Measurements from ENCODE around the gene VAV2. TPM values are rescaled to one million over a fixed set of nuclear protein-coding genes. Genes with fewer than 3 reads are reported as not detected.
"Not testable (repeated sequence)": the region's sequence is repeated elsewhere in the genome, so short reads cannot be mapped to it uniquely, and the experiment has no call there.

Gene VAV2
- total RNA-seq, 1 donor from 2014 or later: 52.0 TPM

DNA sequence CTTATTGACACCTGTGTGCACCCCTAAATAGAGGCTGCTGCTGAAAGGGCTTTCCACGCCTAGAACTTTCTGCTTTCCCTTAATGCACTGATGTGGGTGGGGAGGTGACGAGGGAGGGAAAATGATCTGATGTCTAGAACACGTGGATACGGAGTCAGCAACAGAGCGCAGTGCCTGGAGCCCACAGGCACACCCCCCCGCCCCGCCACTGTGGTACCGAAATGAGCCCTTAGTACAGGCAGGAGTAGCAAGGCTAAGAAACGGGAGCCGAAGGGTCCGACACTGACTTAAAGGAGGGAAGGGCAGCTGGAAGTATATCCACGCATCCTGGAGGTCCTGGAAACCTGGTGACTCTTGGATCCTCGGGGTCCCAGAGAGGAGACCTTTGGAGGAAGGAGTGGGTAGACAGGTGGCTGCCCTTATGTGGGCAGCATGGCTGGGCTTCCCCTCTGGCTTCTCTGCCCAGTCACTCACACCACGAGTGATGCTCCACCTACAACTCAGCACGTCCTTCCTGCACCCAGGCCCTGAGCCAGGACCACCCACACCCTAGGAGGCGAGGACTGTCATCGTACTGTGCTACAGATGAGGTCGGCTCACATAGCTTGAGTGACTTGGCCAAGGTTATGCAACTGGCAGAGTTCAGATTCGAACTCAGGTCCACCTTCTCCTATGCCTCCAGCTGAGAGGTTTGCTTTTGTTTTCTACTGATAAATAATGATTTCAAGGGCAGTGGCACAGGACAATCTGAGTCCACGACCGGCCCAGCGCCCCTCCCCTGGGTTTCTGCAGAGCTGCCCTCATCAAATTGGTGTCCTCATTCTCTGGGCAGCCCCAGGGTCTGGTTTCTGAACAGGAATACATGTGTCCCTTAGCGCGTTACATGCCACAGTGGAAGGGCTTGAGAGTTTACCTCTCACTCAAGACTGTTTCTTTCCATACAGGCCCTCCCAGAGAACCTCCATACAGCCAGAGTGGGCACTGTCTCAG, 4.7 kb upstream of the VAV2 start:
- DNase-seq (ENCODE audit: low read depth): no peak

DNA sequence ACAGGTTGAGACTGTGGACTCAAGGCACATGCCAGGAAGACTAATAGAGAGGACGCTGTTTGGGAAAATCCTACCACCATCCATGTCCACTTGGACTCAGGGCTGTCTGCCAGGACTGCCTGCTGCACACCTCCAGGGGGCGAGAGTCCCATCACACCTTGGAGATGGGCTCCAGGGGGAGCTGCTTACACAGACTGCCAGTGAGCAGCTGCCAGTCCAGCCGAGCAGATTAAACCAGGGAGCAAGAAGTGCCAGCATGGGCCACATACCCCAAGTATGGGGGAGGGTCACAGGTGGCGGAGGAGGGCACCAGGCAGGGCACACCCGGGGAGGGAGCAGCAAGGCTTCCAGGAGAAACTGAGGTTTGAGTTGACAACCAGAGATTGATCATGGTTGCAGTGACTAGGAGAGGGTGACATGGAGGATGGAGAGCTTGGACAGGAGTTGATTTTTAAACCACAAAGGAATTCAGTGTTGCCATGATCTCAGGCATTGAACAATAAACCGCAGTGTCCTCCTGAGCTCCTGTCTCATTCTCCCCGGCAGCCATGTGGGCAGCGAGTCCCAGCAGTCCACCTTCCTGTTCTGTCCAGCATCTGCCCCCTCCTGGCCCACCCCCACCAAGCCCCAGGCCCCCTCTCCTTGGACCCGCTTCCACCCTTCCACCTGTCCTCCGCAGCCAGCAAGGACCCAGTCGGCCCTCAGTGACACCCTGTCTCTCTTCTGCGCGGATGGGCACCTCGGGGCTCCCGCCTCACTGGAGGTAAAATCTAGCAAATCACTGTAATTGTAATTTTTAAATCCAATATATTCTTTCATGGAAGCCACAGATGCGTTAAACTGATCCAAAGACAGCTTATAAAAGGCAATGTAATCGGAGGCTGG, 3.1 kb upstream of the VAV2 start:
- peak; percentile 63 for DNase-seq (ENCODE audit: low read depth)

GRCh38 chr9:133994353-133995011, 2.4 kb upstream of the VAV2 start:
- no peak for DNase-seq (ENCODE audit: low read depth)

DNA sequence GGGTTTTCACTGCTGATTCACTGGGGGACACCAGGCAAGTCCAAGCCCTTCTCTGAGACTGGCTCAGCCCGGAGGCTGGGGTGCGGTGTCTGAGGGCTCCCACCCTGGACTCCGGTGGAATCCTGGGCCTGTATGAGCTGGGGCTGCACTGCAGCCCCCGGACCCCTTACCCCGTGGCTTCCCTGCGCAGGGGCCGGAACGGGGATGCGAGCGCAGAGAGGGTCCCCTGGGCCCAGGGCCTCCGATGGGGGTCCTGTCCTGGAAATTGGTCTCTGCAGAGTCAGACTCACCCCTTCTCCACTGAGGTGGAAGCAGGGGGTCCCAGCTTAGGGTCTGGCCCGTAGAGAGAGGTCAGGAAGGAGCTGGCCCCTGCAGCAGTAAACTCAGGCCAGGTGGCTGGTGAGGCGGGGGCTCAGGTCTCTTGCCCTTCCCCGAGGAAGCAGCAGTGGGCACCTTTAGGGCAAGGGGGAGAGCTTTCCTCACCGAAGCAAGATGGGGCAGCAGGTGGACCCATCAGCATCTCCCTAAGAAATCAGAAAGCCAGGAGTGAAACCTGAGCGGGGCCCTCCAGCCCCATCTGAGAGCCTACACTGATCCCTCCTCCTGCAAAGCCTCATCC, 1.6 kb upstream of the VAV2 start:
- no peak for DNase-seq (ENCODE audit: low read depth)

GRCh38 chr9:133992780-133993634, 883 bp upstream of the VAV2 start:
- peak; percentile 72 for DNase-seq (ENCODE audit: low read depth)

DNA sequence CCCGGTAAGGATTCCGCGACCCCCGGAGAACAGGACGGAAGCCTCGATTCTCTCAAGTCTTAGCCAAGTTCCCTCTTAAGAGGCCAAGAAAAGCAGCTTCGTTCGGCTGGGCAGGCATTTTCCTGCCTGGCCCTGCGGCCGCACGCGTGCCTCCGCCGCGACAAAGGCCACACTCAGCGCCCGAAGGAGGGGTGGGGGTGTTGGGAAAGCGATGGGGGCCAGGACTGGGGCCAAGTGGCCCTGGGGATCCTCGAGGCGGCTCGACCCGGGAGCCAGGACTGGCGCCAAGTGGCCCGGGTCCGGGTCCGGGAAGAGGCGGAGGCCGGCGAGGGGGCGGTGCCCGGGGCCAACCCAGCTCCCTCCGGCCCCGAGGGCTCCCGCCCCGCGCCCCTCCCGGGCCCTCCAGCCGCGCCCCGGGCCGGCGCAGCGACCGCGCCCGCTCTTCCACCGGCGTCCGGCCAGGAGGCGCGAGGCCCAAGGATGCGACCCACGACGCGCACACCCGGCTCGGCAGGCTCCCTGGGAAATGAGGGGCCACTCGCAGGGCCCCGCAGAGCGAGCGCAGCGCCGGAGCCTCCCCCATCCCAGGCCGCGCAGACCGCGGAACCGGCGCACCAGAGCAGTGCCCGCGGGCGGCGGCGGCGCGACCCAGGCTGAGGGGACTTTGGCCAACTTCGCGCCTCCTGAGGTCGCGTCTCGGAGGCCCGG, 756 bp downstream of the VAV2 start:
- DNase-seq (ENCODE audit: low read depth): no peak

GRCh38 chr9:133990366-133991213, 1.5 kb downstream of the VAV2 start:
- peak; percentile 96 for DNase-seq (ENCODE audit: low read depth)

- no peak for DNase-seq (ENCODE audit: low read depth)
Observed at GRCh38 chr9:133989625-133990365, 2.3 kb downstream of the VAV2 start.

DNA sequence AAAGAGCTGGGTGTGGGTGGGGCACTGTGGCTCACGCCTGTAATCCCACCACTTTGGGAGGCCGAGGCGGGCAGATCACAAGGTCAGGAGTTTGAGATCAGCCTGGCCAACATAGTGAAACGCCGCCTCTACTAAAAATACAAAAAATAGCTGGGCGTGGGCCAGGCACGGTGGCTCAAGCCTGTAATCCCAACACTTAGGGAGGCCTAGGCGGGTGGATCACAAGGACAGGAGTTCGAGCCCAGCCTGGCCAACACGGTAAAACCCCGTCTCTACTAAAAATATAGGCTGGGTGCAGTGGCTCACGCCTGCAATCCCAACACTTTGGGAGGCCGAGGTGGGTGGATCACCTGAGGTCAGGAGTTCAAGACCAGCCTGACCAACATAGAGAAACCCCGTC, 3.4 kb downstream of the VAV2 start:
- DNase-seq (ENCODE audit: low read depth): not testable (repeated sequence)

DNA sequence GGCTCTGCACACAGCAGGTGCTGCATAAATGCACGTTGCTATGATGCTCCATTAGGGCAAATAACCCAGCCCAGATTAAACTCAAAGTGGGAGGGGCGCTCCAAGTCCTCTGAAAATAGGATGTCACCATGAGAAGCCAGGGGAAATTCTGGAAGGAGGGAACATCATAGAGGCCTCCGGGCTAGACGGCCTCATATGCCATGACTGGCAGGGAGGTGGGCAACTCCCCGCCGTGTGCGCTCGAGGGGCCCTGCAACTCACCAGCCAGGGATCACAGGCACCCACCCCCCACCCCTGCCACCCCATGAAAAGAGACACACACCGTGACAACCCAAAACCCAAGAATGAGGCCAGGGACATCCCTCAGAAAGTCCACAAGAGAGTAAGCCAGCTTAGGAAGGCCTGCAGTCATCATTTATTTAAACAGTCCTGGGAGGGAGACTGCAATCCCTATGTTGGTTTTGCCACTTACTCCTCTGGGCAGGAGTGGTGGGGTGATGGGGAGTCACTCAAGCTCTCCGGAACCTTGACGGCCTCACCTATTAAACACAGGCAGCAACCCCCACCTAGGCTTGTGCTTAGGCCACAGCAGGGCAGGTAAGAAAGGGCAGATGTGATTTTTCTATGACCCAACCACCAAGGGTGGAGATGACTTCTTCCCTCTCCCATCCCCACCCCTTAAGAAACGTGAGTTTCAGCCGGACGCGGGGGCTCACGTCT, 4.0 kb downstream of the VAV2 start:
- no peak for DNase-seq (ENCODE audit: low read depth)

GRCh38 chr9:133987446-133987788, 4.7 kb downstream of the VAV2 start:
- no peak for DNase-seq (ENCODE audit: low read depth)

- no peak for DNase-seq (ENCODE audit: low read depth)
Observed at GRCh38 chr9:133986774-133987445, 5.2 kb downstream of the VAV2 start.

- no peak for DNase-seq (ENCODE audit: low read depth)
Observed at GRCh38 chr9:133986061-133986460, 6.1 kb downstream of the VAV2 start.

- DNase-seq (ENCODE audit: low read depth): no peak
Observed at GRCh38 chr9:133982971-133983720, 9.0 kb downstream of the VAV2 start.

GRCh38 chr9:133981958-133982681, 10.0 kb downstream of the VAV2 start:
- no peak for DNase-seq (ENCODE audit: low read depth)

DNA sequence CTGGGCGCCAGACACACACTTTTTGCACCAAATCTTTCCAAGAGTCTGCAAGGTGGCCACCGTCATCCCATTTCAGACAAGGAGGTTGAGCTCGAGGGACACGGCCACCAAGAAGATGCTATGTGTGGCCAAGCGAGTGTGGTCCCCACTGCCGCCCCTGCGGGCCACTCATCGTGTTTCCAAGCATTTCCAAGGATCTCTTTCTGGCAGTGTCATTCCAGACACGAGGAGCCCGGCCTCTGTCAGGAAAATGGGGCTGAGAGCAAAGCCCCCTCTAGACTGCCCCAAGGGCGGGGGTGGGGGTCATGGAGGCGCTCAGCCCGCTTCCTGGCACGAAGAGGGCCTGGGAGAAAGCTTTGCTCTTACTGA, 10.6 kb downstream of the VAV2 start:
- no peak for DNase-seq (ENCODE audit: low read depth)
